RWPE2 (cell line): ENCODE data around the gene HDDC3.

Experiments
- ATAC-seq: fragments of 200-7000 bp; cut with Tn5 transposase; 3 replicates; pipeline ENCODE4 v1.9.1; 2021; ENCODE audit warnings: low read depth
- DNase-seq: peaks from one replicate; pipeline ENCODE4 v3.0.0-alpha.2; 2020; ENCODE audit warnings: low spot score
- H3K27ac ChIP-seq: fragments of 450-650 bp; 2 replicates; pipeline ENCODE4 v1.5.1; 2017; ENCODE audit warnings: mild to moderate bottlenecking; ENCODE audit not compliant: poor library complexity, severe bottlenecking
- H3K27me3 ChIP-seq: fragments of 250-450 bp; sonication (Bioruptor Pico); 2 replicates; pipeline ENCODE4 v1.5.1; 2021; ENCODE audit warnings: mild to moderate bottlenecking, moderate library complexity; ENCODE audit not compliant: insufficient read depth, poor library complexity, severe bottlenecking
- H3K36me3 ChIP-seq: fragments of 250-450 bp; sonication (Bioruptor Pico); 2 replicates; pipeline ENCODE4 v1.5.1; 2020; ENCODE audit warnings: low read depth, mild to moderate bottlenecking, moderate library complexity
- H3K4me1 ChIP-seq: fragments of 250-450 bp; sonication (Bioruptor Pico); 2 replicates; pipeline ENCODE4 v1.5.1; 2021; ENCODE audit warnings: mild to moderate bottlenecking, moderate library complexity; ENCODE audit not compliant: insufficient read depth, poor library complexity, severe bottlenecking
- H3K4me3 ChIP-seq: fragments of 250-450 bp; sonication (Bioruptor Pico); 2 replicates; pipeline ENCODE4 v1.5.1; 2021; ENCODE audit warnings: mild to moderate bottlenecking, moderate library complexity; ENCODE audit not compliant: severe bottlenecking
- H3K9me3 ChIP-seq: fragments of 250-450 bp; sonication (Bioruptor Pico); 2 replicates; pipeline ENCODE4 v1.5.1; 2021; ENCODE audit warnings: mild to moderate bottlenecking, moderate library complexity; ENCODE audit not compliant: severe bottlenecking
- CTCF ChIP-seq: fragments of 450-650 bp; IDR thresholded peaks from one replicate; pipeline ENCODE4 v1.5.1; 2017; ENCODE audit warnings: mild to moderate bottlenecking, moderate library complexity; ENCODE audit not compliant: poor library complexity, severe bottlenecking

HDDC3 gene

DNA sequence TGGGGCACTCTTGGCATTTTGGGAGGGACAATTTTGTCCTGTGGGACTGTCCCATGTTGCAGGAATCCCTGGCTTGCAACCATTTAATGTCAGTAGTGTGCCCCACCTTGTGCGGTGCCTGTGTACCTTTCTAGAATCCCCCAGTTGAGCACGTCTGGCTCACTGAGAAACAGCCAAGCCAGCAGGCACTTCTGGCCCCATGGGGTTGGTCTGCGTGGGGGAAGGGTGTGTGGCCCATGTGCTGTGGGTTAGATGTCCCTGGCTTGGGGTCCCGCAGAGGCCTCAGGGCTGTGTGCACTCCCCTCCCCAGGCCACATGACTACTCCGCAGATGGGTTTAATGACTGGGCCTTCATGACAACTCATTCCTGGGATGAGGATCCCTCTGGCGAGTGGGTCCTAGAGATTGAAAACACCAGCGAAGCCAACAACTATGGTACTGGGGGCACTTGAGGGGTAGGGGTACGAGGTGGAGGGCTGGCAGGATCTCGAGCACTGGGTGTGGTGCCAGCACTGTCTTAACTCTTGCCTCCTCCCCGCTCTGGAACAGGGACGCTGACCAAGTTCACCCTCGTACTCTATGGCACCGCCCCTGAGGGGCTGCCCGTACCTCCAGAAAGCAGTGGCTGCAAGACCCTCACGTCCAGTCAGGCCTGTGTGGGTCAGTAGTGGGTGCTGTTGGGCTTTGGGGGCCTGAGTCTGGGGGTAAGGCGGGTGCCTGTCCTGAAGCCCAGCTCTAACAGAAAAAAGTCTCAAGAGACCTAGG lies 51.8 kb downstream of the HDDC3 start:
- H3K4me1 ChIP-seq, result no peaks in the 10 kb centered on the region
- no peak overlapping the region for H3K4me3 ChIP-seq
- H3K36me3 ChIP-seq, result peaks cover 48% of the 10 kb centered on the region
- no peaks in the 10 kb centered on the region for H3K27me3 ChIP-seq
- ATAC-seq (no peak), DNase-seq (no peak)
- H3K27ac ChIP-seq, result no peak overlapping the region
- H3K9me3 ChIP-seq, result no peaks in the 10 kb centered on the region
- no peak for TF ChIP-seq CTCF
